HG03442 (cell line): ENCODE measurements around the gene MUC5AC.
"Not testable (repeated sequence)": the region's sequence is repeated elsewhere in the genome, so short reads cannot be mapped to it uniquely, and the experiment has no call there.

Experiments used
- ATAC-seq: cut with Tn5 transposase; IDR thresholded peaks from one replicate; pipeline ENCODE4 v1.9.1; 2021; ENCODE audit warnings: mild to moderate bottlenecking, moderate library complexity; ENCODE audit not compliant: unreplicated experiment

The MUC5AC gene

GRCh38 chr11:1157645-1158591 lies at the start of gene MUC5AC:
MUC5AC (plus strand) TSS chr11:1157953; CDS start chr11:1158000, 47 bp downstream.
- ATAC-seq, result no peak

- no peak for ATAC-seq
These were observed 49.4 kb upstream of the MUC5AC start for GRCh38 chr11:1108246-1108900.

GRCh38 chr11:1109101-1109917 lies 48.4 kb upstream of the MUC5AC start:
- no peak for ATAC-seq

GRCh38 chr11:1109918-1110705 lies 47.6 kb upstream of the MUC5AC start:
- ATAC-seq, result no peak

GRCh38 chr11:1111545-1112212 lies 46.1 kb upstream of the MUC5AC start:
- ATAC-seq, result no peak

- ATAC-seq, result no peak
These were observed 45.2 kb upstream of the MUC5AC start for GRCh38 chr11:1112351-1113191.

GRCh38 chr11:1113405-1114201 lies 44.1 kb upstream of the MUC5AC start:
- no peak for ATAC-seq

GRCh38 chr11:1115292-1115691 lies 42.5 kb upstream of the MUC5AC start:
- not testable (repeated sequence) for ATAC-seq

- ATAC-seq, result no peak
These were observed 41.6 kb upstream of the MUC5AC start for GRCh38 chr11:1116104-1116503.

GRCh38 chr11:1116666-1117390 lies 40.9 kb upstream of the MUC5AC start:
- no peak for ATAC-seq

- no peak for ATAC-seq
These were observed 39.8 kb upstream of the MUC5AC start for GRCh38 chr11:1117992-1118391.

GRCh38 chr11:1118755-1119603 lies 38.8 kb upstream of the MUC5AC start:
- no peak for ATAC-seq

GRCh38 chr11:1119604-1120146 lies 38.1 kb upstream of the MUC5AC start:
- no peak for ATAC-seq

- ATAC-seq, result no peak
These were observed 37.0 kb upstream of the MUC5AC start for GRCh38 chr11:1120532-1121330.

- ATAC-seq, result no peak
These were observed 36.4 kb upstream of the MUC5AC start for GRCh38 chr11:1121331-1121812.
